GM21528 (cell line): ENCODE data around the gene SIGLEC15.
"Not testable (repeated sequence)": the region's sequence is repeated elsewhere in the genome, so short reads cannot be mapped to it uniquely, and the experiment has no call there.

Experiments
- ATAC-seq: cut with Tn5 transposase; IDR thresholded peaks from one replicate; pipeline ENCODE4 v1.9.1; 2021; ENCODE audit warnings: mild to moderate bottlenecking, moderate library complexity; ENCODE audit not compliant: unreplicated experiment, low FRiP score

SIGLEC15 gene

DNA sequence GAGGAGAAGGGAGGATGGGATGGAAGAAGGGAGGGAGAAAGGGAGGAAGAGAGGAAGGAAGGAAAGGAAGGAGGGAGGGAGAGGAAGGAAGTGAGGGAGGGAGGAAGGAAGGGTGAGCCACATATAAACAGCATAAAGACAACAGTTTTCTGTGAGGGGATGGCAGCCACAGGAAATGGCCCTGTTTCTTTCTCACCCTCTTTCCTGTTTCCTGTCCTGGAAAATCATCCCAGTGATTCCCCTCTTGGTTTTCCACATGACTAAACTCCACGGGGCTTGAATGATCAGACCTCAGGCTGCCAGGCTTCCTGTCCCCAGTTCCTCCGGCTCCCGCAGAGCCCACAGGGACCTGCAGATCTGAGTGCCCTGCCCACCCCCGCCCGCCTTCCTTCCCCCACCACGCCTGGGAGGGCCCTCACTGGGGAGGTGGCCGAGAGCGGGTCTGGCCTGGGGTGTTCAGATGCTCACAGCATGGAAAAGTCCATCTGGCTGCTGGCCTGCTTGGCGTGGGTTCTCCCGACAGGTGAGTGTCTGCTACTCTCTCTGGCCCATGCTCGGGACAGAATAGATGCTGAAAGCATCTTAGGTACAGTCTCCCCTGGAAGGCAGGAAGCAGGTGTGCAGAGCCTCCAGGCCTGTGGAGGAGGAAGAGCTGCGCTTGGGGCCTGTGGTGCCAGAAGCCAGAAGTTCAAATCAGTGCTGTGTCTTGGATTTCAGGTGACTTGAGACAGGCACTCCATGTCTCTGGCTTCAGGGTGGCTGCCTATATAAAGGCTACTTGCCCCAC is at the start of gene SIGLEC15:
Gene SIGLEC15 (plus strand): TSS at position 418 of the 787 bp plus-strand sequence. CDS start 54 bp downstream, at position 472.
- no peak for ATAC-seq

GRCh38 chr18:45775743-45776142 is 49.7 kb upstream of the SIGLEC15 start:
- ATAC-seq: no peak

GRCh38 chr18:45777393-45777792 is 48.1 kb upstream of the SIGLEC15 start:
- no peak for ATAC-seq

- no peak for ATAC-seq
Observed at GRCh38 chr18:45780568-45780967, 44.9 kb upstream of the SIGLEC15 start.

GRCh38 chr18:45782662-45783061 is 42.8 kb upstream of the SIGLEC15 start:
- ATAC-seq: no peak

DNA sequence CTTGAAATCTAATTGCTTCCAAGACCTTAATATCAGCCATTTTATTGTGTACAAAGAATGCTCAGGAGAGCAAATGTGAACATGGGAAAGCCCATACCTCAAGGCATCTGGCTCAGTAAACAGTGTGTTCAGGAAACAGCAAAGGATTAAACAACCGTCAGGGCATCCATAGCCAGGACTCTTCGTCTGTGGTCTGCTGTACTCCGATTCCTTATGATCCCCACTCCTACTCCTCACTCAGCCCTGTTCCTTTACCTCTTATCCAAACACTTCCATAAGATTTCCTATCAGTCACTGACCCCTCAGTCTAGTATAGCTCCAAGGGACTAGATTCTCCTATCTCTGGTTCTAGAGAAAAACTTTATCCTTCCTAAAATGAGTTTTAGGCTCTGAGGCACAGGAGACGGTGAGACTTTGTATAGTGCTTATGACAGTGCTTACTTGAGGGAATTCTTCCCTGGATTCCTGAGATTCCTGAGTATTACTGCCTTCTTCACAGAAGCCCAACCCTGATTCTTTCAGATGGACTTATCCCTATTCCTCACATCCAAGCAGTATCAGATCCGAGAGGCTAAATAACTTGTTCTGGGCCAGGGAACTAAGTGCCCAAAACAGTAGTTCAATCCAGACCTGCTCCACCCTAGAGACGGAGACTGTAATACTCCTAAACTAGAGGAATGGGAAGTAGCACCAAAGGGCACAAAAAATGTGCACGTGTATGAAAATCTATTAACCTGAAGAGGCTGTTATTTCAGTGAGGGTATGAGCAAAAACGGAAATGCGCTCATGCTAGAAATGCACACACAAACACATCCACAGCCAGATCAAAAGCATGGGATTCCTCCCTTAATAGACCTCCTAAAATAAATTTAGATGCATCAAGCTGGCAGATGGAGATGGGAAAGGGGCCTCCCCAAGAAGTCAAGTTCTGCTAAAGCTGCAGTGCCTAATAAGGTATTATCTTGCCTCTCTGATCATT is 42.1 kb upstream of the SIGLEC15 start:
- ATAC-seq: no peak

DNA sequence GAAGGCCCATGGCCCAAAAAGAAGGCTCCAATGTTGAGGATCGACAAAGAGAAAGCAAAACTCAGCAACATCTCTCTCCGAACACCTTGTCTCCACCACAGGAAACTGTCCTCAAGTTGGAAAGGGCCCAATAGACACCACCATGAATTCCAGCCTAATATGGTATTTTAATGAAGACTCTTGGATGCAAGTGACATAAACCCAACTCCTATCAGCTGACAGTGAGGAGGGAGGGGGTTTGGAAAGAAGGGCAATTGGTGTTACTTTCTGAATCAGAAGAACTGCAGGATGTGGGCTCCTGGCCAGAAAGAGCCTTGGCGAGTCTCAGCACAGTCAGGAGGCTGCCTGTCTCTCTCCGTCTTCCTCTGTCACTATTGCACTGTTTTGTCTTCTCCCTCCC is 40.3 kb upstream of the SIGLEC15 start:
- ATAC-seq: no peak

- no peak for ATAC-seq
Observed at GRCh38 chr18:45786941-45787340, 38.5 kb upstream of the SIGLEC15 start.

GRCh38 chr18:45787346-45787745 is 38.1 kb upstream of the SIGLEC15 start:
- no peak for ATAC-seq

DNA sequence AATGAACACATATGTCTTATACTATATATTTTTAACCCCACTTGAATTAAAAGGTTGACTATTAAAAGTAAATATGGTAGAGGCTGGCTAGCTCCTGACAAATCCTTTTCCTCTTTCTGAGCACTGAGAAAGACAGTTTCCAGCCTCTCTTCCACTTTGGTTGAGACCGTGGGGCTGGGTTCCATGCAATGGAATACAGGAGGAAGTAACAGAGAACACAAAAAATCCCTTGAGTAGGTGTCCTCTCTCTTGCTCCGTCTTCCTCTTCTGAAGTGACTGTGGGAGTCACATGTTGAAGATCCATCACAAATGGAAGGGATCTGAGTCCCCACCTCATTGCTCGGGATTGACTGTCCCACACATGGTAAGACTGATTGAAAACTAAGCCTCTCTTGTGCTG is 36.6 kb upstream of the SIGLEC15 start:
- ATAC-seq: no peak

GRCh38 chr18:45792506-45793263 is 32.8 kb upstream of the SIGLEC15 start:
- no peak for ATAC-seq

GRCh38 chr18:45793264-45793965 is 32.1 kb upstream of the SIGLEC15 start:
- no peak for ATAC-seq

DNA sequence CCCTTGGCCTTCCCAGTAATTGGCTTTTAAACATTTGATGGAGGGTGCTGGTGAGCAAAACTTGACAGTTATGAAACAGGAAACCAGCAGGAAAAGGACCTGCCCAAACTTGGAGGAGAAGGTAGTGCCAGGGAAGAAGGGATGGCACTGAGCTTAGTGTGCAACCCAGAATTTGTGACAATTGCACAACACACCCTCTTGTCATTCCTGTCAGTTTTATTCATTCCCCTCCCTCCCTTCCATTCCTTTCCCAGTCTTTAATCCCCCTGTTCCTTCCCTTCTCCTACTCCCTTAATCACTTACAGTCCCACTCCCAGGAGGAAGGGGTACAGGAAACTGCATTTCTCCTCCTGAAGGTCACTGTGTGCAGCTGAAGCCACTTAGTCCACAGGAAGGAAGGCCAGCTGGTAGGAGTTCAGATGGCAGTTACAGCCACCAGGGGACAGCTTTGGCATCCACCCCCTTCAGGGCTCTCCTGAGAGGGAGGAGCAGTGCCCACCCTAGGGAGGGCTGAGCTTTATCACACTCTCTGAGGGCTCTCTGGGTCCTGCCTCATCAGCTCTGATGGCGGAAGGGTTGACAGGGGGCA is 24.0 kb upstream of the SIGLEC15 start:
- ATAC-seq: no peak

GRCh38 chr18:45802814-45803492 is 22.5 kb upstream of the SIGLEC15 start:
- no peak for ATAC-seq

DNA sequence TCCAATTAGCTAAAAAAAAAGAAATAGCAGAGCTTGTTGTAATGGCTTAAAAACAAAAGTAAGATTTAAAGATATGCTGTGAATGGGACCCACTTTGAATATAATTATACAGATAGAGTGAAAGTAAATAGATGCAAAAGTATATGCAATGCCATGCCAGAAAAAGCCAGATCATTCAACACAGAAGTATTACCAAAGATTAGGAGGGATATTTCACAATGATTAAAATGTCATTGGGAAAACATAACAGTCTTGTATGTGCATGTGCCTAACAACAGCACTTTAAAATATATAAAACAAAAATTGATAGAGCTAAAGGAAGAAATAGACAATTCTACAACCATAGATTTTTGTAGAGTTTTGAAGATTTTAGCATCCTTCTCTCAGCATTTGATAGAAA is 19.9 kb upstream of the SIGLEC15 start:
- no peak for ATAC-seq

GRCh38 chr18:45806226-45806625 is 19.2 kb upstream of the SIGLEC15 start:
- ATAC-seq: no peak

DNA sequence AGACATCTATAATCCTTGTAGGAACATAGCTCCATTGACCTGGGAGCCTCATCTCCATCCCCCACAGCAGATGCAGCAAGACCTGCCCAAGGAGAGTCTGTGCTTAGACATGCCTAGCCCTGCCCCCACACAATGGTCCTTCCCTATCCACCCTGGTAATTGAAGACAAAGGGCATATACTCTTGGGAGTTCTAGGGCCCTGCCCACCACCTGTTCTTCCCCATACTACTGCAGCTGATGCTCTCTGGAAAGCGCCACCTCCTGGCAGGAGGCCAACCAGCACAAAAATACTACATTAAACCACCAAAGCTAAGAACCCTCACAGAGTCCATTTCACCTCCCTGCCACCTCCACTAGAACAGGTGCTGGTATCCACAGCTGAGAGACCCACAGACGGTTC is 18.3 kb upstream of the SIGLEC15 start:
- not testable (repeated sequence) for ATAC-seq

DNA sequence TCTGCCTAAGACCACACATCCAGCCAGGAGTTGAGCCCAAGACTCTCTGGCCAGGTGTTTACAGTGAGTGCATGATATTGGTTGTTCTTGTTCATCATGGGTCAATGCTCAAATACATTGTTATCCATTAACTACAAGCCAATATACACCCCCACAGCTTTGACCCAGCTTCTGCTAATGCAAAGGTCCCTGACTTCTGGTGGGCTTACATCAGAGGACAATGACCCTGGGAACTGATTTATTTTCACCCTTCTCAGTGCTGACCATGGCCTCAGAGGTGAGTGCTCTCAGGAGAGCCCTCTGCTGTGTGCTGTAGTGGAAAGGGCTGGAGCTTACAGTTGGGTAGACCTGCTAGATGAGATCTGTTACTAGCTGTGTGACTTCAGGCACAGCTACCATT is 10.7 kb upstream of the SIGLEC15 start:
- not testable (repeated sequence) for ATAC-seq

DNA sequence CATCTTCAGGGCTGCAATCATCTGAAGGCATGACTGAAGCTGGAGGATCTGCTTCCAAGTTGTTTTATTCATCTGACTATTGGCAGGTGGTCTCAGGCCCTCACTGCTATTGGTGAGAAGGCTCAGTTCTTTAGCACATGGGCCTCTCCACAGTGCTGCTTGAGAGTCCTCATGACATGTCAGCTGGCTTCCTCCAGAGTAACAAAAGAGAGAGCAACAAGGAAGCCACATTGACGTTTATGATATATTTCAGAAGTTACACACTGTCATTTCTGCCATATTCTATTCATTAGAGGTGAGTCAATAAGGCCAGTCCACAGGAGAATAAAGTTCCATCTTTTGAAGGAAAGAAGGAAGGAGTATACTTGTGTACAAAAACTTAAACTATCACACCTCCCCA is 7.9 kb upstream of the SIGLEC15 start:
- no peak for ATAC-seq
